Upper lobe of left lung (tissue), 6 donors: ENCODE results near the gene MVB12B. TPM values are rescaled to one million over a fixed set of nuclear protein-coding genes. Genes with fewer than 3 reads are reported as not detected.

Source experiments
- ATAC-seq, 2 donors: fragments of 200-7000 bp; cut with Tn5 transposase; one replicate each; pipeline ENCODE4 v1.9.1; 2022; ENCODE audit warnings: mild to moderate bottlenecking in 2 of 2, moderate library complexity in 2 of 2; ENCODE audit not compliant: low FRiP score in 2 of 2
- DNase-seq, 2 donors: peaks; one replicate each; pipeline ENCODE4 v3.0.0-alpha.2; 2019 to 2020
- H3K27ac ChIP-seq, 4 donors: fragments of 200-600 bp; sonication (generic); one replicate each; pipeline ENCODE4 v1.5.1; 2016 to 2019
- H3K27me3 ChIP-seq, 4 donors: fragments of 200-600 bp; sonication (generic); one replicate each; pipeline ENCODE4 v1.5.1; 2017 to 2019
- H3K36me3 ChIP-seq, 4 donors: fragments of 200-600 bp; sonication (generic); one replicate each; pipeline ENCODE4 v1.5.1; 2016 to 2019
- H3K4me1 ChIP-seq, 4 donors: fragments of 200-600 bp; sonication (generic); one replicate each; pipeline ENCODE4 v1.5.1; 2018 to 2019
- H3K4me3 ChIP-seq, 4 donors: fragments of 200-600 bp; sonication (generic); one replicate each; pipeline ENCODE4 v1.5.1; 2017 to 2019; ENCODE audit warnings: mild to moderate bottlenecking in 2 of 4, moderate library complexity in 1 of 4
- H3K9me3 ChIP-seq, 4 donors: fragments of 200-600 bp; sonication (generic); one replicate each; pipeline ENCODE4 v1.5.1; 2018 to 2019
- EP300 ChIP-seq, 4 donors: sonication (generic); formaldehyde crosslinking; IDR thresholded peaks; one replicate each; pipeline ENCODE4 v1.5.1; 2017; ENCODE audit warnings: antibody characterized with exemption in 4 of 4, control low read depth in 2 of 4
- POLR2A ChIP-seq, 4 donors: fragments of 450-650 bp; IDR thresholded peaks; one replicate each; pipeline ENCODE4 v1.5.1; 2016 to 2017; ENCODE audit warnings: antibody characterized with exemption in 4 of 4, mild to moderate bottlenecking in 2 of 4
- POLR2AphosphoS5 ChIP-seq, 2 donors: sonication (generic); formaldehyde crosslinking; IDR thresholded peaks; one replicate each; pipeline ENCODE4 v1.5.1; 2017; ENCODE audit warnings: antibody characterized with exemption in 2 of 2
- WGBS, 2 donors: methylation state at CpG; one replicate each; pipeline ENCODE4 v1.1.5; 2017 to 2018; 5-methylcytosine and 5-hydroxymethylcytosine counted together
- total RNA-seq, 6 donors: library from RNA; depleted of rRNA in 4 of 6; stranded (reverse); fragments of >200 nt in 4 of 6; gene quantifications; one replicate each; pipeline versions ENCODE4 v1.1.0 to v1.2.1, GENCODE V29; 2016 to 2021
- TF ChIP-seq, protein P1 (sequence below), 6 experiments: fragments of 450-650 bp in 4 of 6; fragments of 200-600 bp in 2 of 6; sonication (generic) in 2 of 6; IDR thresholded peaks; one replicate each; pipeline ENCODE4 v1.5.1; 2016 to 2019; ENCODE audit warnings: antibody characterized with exemption in 6 of 6
- donor health status: DM: no; HTN: no; CAD: no; lungs with moderate emphysema.
- donor health status: DM: no; HTN: yes; CAD: no; lungs with severe emphysema.

Gene MVB12B
- total RNA-seq, 6 donors from 2014 or later: 36.7 to 60.7 (median 41.0) TPM

DNA sequence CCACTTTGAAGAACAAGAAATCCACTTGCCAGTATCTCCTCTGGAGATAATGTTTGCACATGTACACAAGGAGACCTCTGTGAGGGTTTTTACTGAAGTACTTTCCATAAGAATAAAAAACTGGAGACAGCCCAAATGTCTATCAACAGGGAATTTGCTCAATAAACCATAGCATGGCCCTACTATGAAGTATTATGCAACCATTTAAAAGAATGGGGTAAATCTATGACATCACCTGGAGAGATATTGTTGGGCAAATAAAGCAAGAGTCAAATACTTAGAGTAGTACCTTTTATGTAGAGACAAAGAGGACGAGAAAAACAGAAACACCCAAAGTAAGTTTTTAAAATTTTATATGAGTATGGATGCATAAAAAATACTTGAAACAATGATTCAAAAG is 23.9 kb upstream of the MVB12B start:
- no peak for TF ChIP-seq POLR2AphosphoS5 (IDR thresholded peaks at IDR 0.05)
- TF ChIP-seq EP300 (IDR thresholded peaks at IDR 0.05): no peak
- TF ChIP-seq, protein P1, sequence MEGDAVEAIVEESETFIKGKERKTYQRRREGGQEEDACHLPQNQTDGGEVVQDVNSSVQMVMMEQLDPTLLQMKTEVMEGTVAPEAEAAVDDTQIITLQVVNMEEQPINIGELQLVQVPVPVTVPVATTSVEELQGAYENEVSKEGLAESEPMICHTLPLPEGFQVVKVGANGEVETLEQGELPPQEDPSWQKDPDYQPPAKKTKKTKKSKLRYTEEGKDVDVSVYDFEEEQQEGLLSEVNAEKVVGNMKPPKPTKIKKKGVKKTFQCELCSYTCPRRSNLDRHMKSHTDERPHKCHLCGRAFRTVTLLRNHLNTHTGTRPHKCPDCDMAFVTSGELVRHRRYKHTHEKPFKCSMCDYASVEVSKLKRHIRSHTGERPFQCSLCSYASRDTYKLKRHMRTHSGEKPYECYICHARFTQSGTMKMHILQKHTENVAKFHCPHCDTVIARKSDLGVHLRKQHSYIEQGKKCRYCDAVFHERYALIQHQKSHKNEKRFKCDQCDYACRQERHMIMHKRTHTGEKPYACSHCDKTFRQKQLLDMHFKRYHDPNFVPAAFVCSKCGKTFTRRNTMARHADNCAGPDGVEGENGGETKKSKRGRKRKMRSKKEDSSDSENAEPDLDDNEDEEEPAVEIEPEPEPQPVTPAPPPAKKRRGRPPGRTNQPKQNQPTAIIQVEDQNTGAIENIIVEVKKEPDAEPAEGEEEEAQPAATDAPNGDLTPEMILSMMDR (IDR thresholded peaks at IDR 0.05): no peak
- TF ChIP-seq POLR2A (IDR thresholded peaks at IDR 0.05): no peak
- H3K4me3 ChIP-seq: no peak overlapping the region
- ATAC-seq (no peak), DNase-seq (no peak)
- no peaks in the 10 kb centered on the region for H3K9me3 ChIP-seq
- H3K4me1 ChIP-seq: peaks cover 0 to 7% (median 3%) of the 10 kb centered on the region in 4 donors
- H3K27me3 ChIP-seq: no peaks in the 10 kb centered on the region
- no peaks in the 10 kb centered on the region for H3K36me3 ChIP-seq
- no peak overlapping the region for H3K27ac ChIP-seq
- WGBS, 2 donors: 58 to 65% methylated on average over 1 of the region's 1 CpG

- ATAC-seq: no peak
- TF ChIP-seq, protein P1 (IDR thresholded peaks at IDR 0.05): no peak
- TF ChIP-seq EP300 (IDR thresholded peaks at IDR 0.05) (no peak), POLR2AphosphoS5 (IDR thresholded peaks at IDR 0.05) (no peak), POLR2A (IDR thresholded peaks at IDR 0.05) (no peak)
- H3K4me3 ChIP-seq: no peak overlapping the region
- H3K36me3 ChIP-seq: no peaks in the 10 kb centered on the region
- DNase-seq: no peak
- no peak overlapping the region for H3K27ac ChIP-seq
- H3K27me3 ChIP-seq: no peaks in the 10 kb centered on the region
- H3K9me3 ChIP-seq: no peaks in the 10 kb centered on the region
- peaks cover 0 to 7% (median 3%) of the 10 kb centered on the region in 4 donors for H3K4me1 ChIP-seq
- WGBS, 2 donors: 76 to 100% methylated on average over 3 of the region's 3 CpGs
Measured at GRCh38 chr9:126303488-126303887, 23.1 kb upstream of the MVB12B start.

DNA sequence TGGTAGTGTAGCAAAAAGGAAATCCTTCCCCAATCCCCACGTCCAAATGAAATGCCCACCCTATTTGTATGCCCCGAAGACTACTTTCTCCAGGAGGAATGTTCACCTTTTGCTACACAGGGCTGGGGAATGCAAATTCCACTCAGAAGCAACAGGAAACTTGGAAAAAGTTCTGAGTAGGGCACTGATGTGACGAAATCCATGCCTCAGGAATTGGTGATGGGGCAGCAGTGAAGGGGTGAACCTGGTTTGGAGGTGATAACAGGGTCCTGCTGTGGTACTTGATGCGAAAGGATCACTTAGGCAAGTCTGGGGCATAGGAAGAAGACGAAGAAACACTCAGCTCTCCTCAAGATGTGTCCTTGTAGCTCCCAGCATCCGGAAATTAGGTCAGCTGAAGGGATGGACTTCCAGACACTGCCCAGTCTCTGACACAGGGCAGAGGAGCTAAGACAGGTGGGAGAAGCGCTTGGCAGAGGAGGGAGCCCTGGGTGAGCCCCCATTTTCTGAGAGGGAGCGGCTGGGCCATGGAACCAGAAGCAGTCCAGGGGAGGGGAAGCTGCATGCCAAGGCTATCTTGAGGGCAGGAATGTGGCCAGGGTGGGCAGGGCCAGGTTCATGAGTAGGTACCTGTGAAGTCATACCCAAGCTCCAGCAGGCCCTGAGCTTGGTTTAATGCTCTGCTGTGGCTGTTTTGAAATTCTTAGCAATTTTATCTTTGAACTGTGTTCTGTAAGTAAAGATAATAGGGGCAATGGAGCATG is 22.2 kb upstream of the MVB12B start:
- TF ChIP-seq EP300 (IDR thresholded peaks at IDR 0.05): no peak
- TF ChIP-seq, protein P1 (IDR thresholded peaks at IDR 0.05): no peak
- no peak for TF ChIP-seq POLR2A (IDR thresholded peaks at IDR 0.05)
- no peak for TF ChIP-seq POLR2AphosphoS5 (IDR thresholded peaks at IDR 0.05)
- H3K9me3 ChIP-seq: no peaks in the 10 kb centered on the region
- no peak overlapping the region for H3K27ac ChIP-seq
- ATAC-seq (peak; percentile 32 to 57), DNase-seq (peak in 1 of 2 donors; percentile 40)
- H3K27me3 ChIP-seq: no peaks in the 10 kb centered on the region
- 84 to 86% methylated on average over 8 of the region's 8 CpGs for WGBS, 2 donors
- no peaks in the 10 kb centered on the region for H3K36me3 ChIP-seq
- H3K4me3 ChIP-seq: no peak overlapping the region
- H3K4me1 ChIP-seq: peaks cover 0 to 7% (median 3%) of the 10 kb centered on the region in 4 donors

DNA sequence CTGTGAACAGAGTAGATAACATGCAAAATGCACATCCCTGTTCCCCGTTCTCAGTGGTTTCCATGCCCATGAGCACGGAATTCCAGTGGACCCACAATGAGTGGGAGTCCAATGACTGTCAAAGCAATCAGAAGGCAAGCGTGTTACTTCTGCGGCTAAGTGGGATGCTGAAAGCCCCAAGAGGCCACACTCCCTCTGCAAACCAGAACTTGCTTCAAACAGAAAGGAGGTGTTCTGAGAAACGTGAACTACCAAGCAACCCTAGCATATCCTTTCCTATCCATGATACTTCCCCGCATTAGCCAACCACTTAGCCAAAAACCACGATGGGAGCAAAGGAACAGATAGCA is 21.7 kb upstream of the MVB12B start:
- DNase-seq: no peak
- Histone ChIP-seq H3K9me3 (no peaks in the 10 kb centered on the region), H3K4me3 (no peak overlapping the region), H3K27ac (no peak overlapping the region), H3K4me1 (peaks cover 0 to 7% (median 3%) of the 10 kb centered on the region in 4 donors), H3K27me3 (no peaks in the 10 kb centered on the region), H3K36me3 (no peaks in the 10 kb centered on the region)
- ATAC-seq: no peak
- WGBS, 2 donors: 78 to 85% methylated on average over 6 to 7 of the region's 7 CpGs
- TF ChIP-seq POLR2A (IDR thresholded peaks at IDR 0.05): no peak
- TF ChIP-seq, protein P1 (IDR thresholded peaks at IDR 0.05): no peak
- TF ChIP-seq POLR2AphosphoS5 (IDR thresholded peaks at IDR 0.05): no peak
- no peak for TF ChIP-seq EP300 (IDR thresholded peaks at IDR 0.05)
